DMS114 treated with DMSO at 0.1 percent for 48 hours (cell line): ENCODE measurements around the gene NFKBIA.
"Not testable (repeated sequence)": the region's sequence is repeated elsewhere in the genome, so short reads cannot be mapped to it uniquely, and the experiment has no call there.

ENCODE experiments used
- DNase-seq: peaks from one replicate; lab custom pipeline; 2025; ENCODE audit not compliant: unreplicated experiment; lab: John Stamatoyannopoulos, UW

Gene NFKBIA

GRCh38 chr14:35409595-35409994, 5.0 kb upstream of the NFKBIA start:
- DNase-seq: no peak

- DNase-seq: no peak
Observed at GRCh38 chr14:35408026-35408425, 3.5 kb upstream of the NFKBIA start.

- no peak for DNase-seq
Observed at GRCh38 chr14:35407306-35407630, 2.7 kb upstream of the NFKBIA start.

- DNase-seq: peak; percentile 60
Observed at GRCh38 chr14:35406506-35407305, 2.2 kb upstream of the NFKBIA start.

- DNase-seq: no peak
Observed at GRCh38 chr14:35406090-35406489, 1.5 kb upstream of the NFKBIA start.

GRCh38 chr14:35405304-35405996, 901 bp upstream of the NFKBIA start:
- DNase-seq: peak; percentile 21

GRCh38 chr14:35403603-35404448, 723 bp downstream of the NFKBIA start:
- DNase-seq: peak; percentile 41

- DNase-seq: no peak
Observed at GRCh38 chr14:35403114-35403602, 1.4 kb downstream of the NFKBIA start.

- DNase-seq: no peak
Observed at GRCh38 chr14:35402323-35403113, 2.0 kb downstream of the NFKBIA start.

GRCh38 chr14:35401422-35402265, 2.9 kb downstream of the NFKBIA start:
- no peak for DNase-seq

GRCh38 chr14:35400648-35401421, 3.7 kb downstream of the NFKBIA start:
- no peak for DNase-seq

- DNase-seq: no peak
Observed at GRCh38 chr14:35399083-35399937, 5.2 kb downstream of the NFKBIA start.

GRCh38 chr14:35398071-35398584, 6.4 kb downstream of the NFKBIA start:
- no peak for DNase-seq

- DNase-seq: not testable (repeated sequence)
Observed at GRCh38 chr14:35396610-35397009, 7.9 kb downstream of the NFKBIA start.

GRCh38 chr14:35395283-35395682, 9.3 kb downstream of the NFKBIA start:
- no peak for DNase-seq

GRCh38 chr14:35394326-35395013, 10.1 kb downstream of the NFKBIA start:
- no peak for DNase-seq

- no peak for DNase-seq
Observed at GRCh38 chr14:35393826-35394225, 10.7 kb downstream of the NFKBIA start.
